HepG2 (cell line): ENCODE measurements around the gene SORL1-AS1.

Experiments used
- ATAC-seq: fragments of 200-7000 bp; cut with Tn5 transposase; 3 replicates; pipeline ENCODE4 v1.9.1; 2020; ENCODE audit warnings: mild to moderate bottlenecking, moderate library complexity
- BruUV-seq: library from RNA; stranded (reverse); fragments of 400-500 nt; replicated peaks from 2 replicates; lab custom pipeline; 2021; lab: Mats Ljungman, UMichigan
- CTCF ChIA-PET: fragments of 300-600 bp; formaldehyde crosslinking; extraction: SDS; loops from one replicate; lab custom pipeline; 2021; ENCODE audit warnings: low total read pairs, inconsistent platforms, low intra/inter-chr PET ratio; lab: Yijun Ruan, JAX
- POLR2A ChIA-PET: fragments of 350-600 bp; sonication (Branson Sonifier 250); formaldehyde crosslinking; loops from one replicate; lab custom pipeline; 2020; ENCODE audit warnings: antibody characterized with exemption, inconsistent platforms; lab: Yijun Ruan, JAX
- DNase-seq: peaks from one replicate; pipeline ENCODE4 v3.0.0-alpha.2; 2015; ENCODE audit warnings: low spot score
- FAIRE-seq: peaks from 3 replicates; lab custom pipeline; 2011; peaks lifted over from hg19 to GRCh38; lab: Jason Lieb, UNC
- H2AFZ ChIP-seq: one replicate; pipeline ENCODE4 v1.6.1; 2011; ENCODE audit warnings: low read length, inconsistent platforms
- H3K27ac ChIP-seq: fragments of 300-600 bp; 3 replicates; pipeline ENCODE4 v1.8.0; 2011; ENCODE audit warnings: mixed run types, mild to moderate bottlenecking, mixed read lengths, low read length, inconsistent platforms; ENCODE audit not compliant: insufficient read depth; ENCODE audit errors: extremely low read length
- H3K27me3 ChIP-seq, 2 experiments: fragments of 200-600 bp in 1 of 2; 2 replicates in 1 of 2; 3 replicates in 1 of 2; pipeline versions ENCODE4 v1.6.0 to v1.8.0; 2011; ENCODE audit warnings: low read length in 2 of 2, mild to moderate bottlenecking in 2 of 2, moderate library complexity in 2 of 2, inconsistent platforms in 1 of 2; ENCODE audit not compliant: insufficient read depth in 2 of 2, control insufficient read depth in 1 of 2
- H3K36me3 ChIP-seq, 2 experiments: fragments of 200-600 bp in 1 of 2; replicated peaks in 1 of 2; 2 replicates in 1 of 2; 3 replicates in 1 of 2; pipeline versions ENCODE4 v1.5.1 to v1.8.0; 2011; ENCODE audit warnings: low read length in 2 of 2, inconsistent platforms in 1 of 2; ENCODE audit not compliant: insufficient read depth in 2 of 2, control insufficient read depth in 1 of 2
- H3K4me1 ChIP-seq: 2 replicates; pipeline ENCODE4 v1.5.1; 2012; ENCODE audit warnings: low read length, inconsistent platforms; ENCODE audit not compliant: insufficient read depth
- H3K4me2 ChIP-seq: 2 replicates; pipeline ENCODE4 v1.6.0; 2011; ENCODE audit warnings: low read depth, low read length, inconsistent platforms
- H3K4me3 ChIP-seq, 3 experiments: fragments of 200-600 bp in 1 of 3; sonication (generic), shearing (Covaris generic) in 1 of 3; replicated peaks in 1 of 3; 2 replicates each; pipeline ENCODE4 v1.5.1; 2011 to 2016; ENCODE audit warnings: low read length in 3 of 3, inconsistent platforms in 2 of 3, low read depth in 2 of 3, mild to moderate bottlenecking in 2 of 3, control low read depth in 1 of 3, mixed read lengths in 1 of 3; ENCODE audit not compliant: insufficient read depth in 1 of 3
- H3K79me2 ChIP-seq: one replicate; pipeline ENCODE4 v1.6.1; 2011; ENCODE audit warnings: low read length, inconsistent platforms; ENCODE audit not compliant: insufficient read depth
- H3K9ac ChIP-seq: 2 replicates; pipeline ENCODE4 v1.6.0; 2011; ENCODE audit warnings: mild to moderate bottlenecking, low read depth, low read length, inconsistent platforms; ENCODE audit not compliant: insufficient read depth
- H3K9me3 ChIP-seq: 2 replicates; pipeline ENCODE4 v1.5.1; 2012; ENCODE audit warnings: mild to moderate bottlenecking, low read length
- H4K20me1 ChIP-seq: 2 replicates; pipeline ENCODE4 v1.6.0; 2011; ENCODE audit warnings: inconsistent platforms, mild to moderate bottlenecking, low read length, moderate library complexity; ENCODE audit not compliant: insufficient read depth
- CEBPB ChIP-seq: IDR thresholded peaks from 2 replicates; pipeline ENCODE4 v1.6.1; 2011; ENCODE audit warnings: low read depth, low read length, improper control_type of control experiment, borderline replicate concordance
- CHD2 ChIP-seq: IDR thresholded peaks from 2 replicates; pipeline ENCODE4 v1.6.1; 2011; ENCODE audit warnings: low read depth, low read length, improper control_type of control experiment
- FOXJ3 ChIP-seq: sonication (generic); formaldehyde crosslinking; IDR thresholded peaks from 2 replicates; pipeline ENCODE4 v1.4.0; 2020; ENCODE audit warnings: missing genetic modification reagents, mild to moderate bottlenecking, borderline replicate concordance
- FOXK1 ChIP-seq: sonication (generic); formaldehyde crosslinking; IDR thresholded peaks from 2 replicates; pipeline ENCODE4 v1.4.0; 2020; ENCODE audit warnings: low read depth, missing genetic modification reagents, borderline replicate concordance
- KLF11 ChIP-seq: IDR thresholded peaks from 2 replicates; pipeline ENCODE4 v1.6.1; 2016; ENCODE audit warnings: missing compliant biosample characterization
- NR1H2 ChIP-seq: sonication (generic); formaldehyde crosslinking; IDR thresholded peaks from 2 replicates; pipeline ENCODE4 v1.8.1; 2022; ENCODE audit warnings: low read depth, missing genetic modification reagents, borderline replicate concordance
- RFX5 ChIP-seq: IDR thresholded peaks from 2 replicates; pipeline ENCODE4 v1.6.1; 2011; ENCODE audit warnings: low read depth, low read length, improper control_type of control experiment
- TEAD2 ChIP-seq: sonication (generic); formaldehyde crosslinking; IDR thresholded peaks from 2 replicates; pipeline ENCODE4 v1.9.0; 2021; ENCODE audit warnings: missing genetic modification reagents
- ZBTB38 ChIP-seq: sonication (generic); formaldehyde crosslinking; IDR thresholded peaks from 2 replicates; pipeline ENCODE4 v1.5.1; 2020; ENCODE audit warnings: mild to moderate bottlenecking, missing genetic modification reagents
- ZBTB7A ChIP-seq: sonication (generic); formaldehyde crosslinking; IDR thresholded peaks from 2 replicates; pipeline ENCODE4 v1.8.0; 2022; ENCODE audit warnings: mild to moderate bottlenecking, missing genetic modification reagents
- ZNF20 ChIP-seq: sonication (generic); formaldehyde crosslinking; IDR thresholded peaks from 2 replicates; pipeline ENCODE4 v1.4.0; 2020; ENCODE audit warnings: mild to moderate bottlenecking, moderate library complexity, missing genetic modification reagents
- ZNF678 ChIP-seq: sonication (generic); formaldehyde crosslinking; IDR thresholded peaks from 2 replicates; pipeline ENCODE4 v1.4.0; 2020; ENCODE audit warnings: mild to moderate bottlenecking, missing genetic modification reagents
- ZNF75D ChIP-seq: sonication (generic); formaldehyde crosslinking; IDR thresholded peaks from 2 replicates; pipeline ENCODE4 v1.8.1; 2023; ENCODE audit warnings: missing genetic modification reagents, mild to moderate bottlenecking, borderline replicate concordance
- WGBS: methylation state at CpG from one replicate; pipeline ENCODE4 v1.1.6; 2017; ENCODE audit warnings: low lambda C conversion rate; 5-methylcytosine and 5-hydroxymethylcytosine counted together
- in situ Hi-C: cut with HindIII; loops from 2 replicates; pipeline ENCODE4 v1.10.0; 2017; ENCODE audit warnings: low pct_unique_long_range_greater_than_20kb; ENCODE audit not compliant: extremely low pct_ligation_motif_present
- intact Hi-C: fragments of 100-400 bp; cut with micrococcal nuclease; formaldehyde crosslinking; loops from one replicate; pipeline ENCODE4 v1.10.0; 2022; ENCODE audit not compliant: unreplicated experiment
- TF ChIP-seq, protein P1 (sequence below): sonication (generic); formaldehyde crosslinking; IDR thresholded peaks from 2 replicates; pipeline ENCODE4 v1.4.0; 2020; ENCODE audit warnings: missing genetic modification reagents, borderline replicate concordance
- TF ChIP-seq, protein P2 (sequence below): sonication (generic); formaldehyde crosslinking; conservative IDR thresholded peaks from 2 replicates; pipeline ENCODE4 v1.4.0; 2020; ENCODE audit warnings: missing genetic modification reagents
- TF ChIP-seq, protein P3 (sequence below): sonication (generic); formaldehyde crosslinking; IDR thresholded peaks from 2 replicates; pipeline ENCODE4 v1.4.0; 2020; ENCODE audit warnings: missing genetic modification reagents
- TF ChIP-seq, protein P4 (sequence below): sonication (generic); formaldehyde crosslinking; IDR thresholded peaks from 2 replicates; pipeline ENCODE4 v1.9.0; 2022; ENCODE audit warnings: missing genetic modification reagents, mild to moderate bottlenecking, borderline replicate concordance

The SORL1-AS1 gene

DNA sequence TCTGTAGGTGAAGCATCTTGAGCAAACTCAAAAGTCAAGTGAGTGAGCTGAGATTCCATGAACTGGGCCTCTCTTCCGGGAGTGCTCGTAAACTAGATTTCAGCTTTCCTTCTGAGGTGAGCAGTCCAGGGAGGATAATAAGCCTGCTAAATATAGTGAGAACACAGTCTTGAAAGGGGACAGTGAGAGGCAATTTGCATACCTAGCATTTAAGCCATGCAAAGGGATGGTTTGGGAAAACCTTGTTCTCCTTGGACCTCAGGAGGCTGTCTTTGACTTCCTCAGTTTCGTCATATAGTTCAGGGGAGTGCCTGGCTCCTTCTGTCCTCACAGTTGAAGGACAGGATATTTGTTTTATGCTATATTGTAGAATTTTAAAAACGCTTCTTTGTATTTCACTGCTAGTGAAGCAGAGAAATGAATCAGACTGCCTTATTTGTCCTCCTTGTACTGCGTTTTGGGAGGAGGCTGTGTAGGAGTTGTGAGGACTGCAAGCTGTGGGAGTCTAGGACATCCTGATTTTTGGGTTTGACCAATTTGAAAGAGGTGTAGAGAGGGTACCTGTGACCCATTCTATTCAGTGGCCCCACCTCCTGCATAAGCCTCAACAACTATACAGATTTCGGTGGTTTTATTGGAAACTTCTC lies 11.0 kb upstream of the SORL1-AS1 start:
- TF ChIP-seq ZNF678 (CRISPR knock-in tag) (no peak), FOXJ3 (CRISPR knock-in tag) (no peak), FOXK1 (no peak), ZNF75D (CRISPR knock-in tag) (no peak), NR1H2 (CRISPR knock-in tag) (no peak), ZBTB38 (CRISPR knock-in tag) (no peak), ZBTB7A (CRISPR knock-in tag) (no peak), CHD2 (no peak), RFX5 (no peak), TEAD2 (no peak), ZNF20 (CRISPR knock-in tag) (no peak), CEBPB (no peak), KLF11 (CRISPR knock-in tag) (no peak)
- TF ChIP-seq, protein P1, sequence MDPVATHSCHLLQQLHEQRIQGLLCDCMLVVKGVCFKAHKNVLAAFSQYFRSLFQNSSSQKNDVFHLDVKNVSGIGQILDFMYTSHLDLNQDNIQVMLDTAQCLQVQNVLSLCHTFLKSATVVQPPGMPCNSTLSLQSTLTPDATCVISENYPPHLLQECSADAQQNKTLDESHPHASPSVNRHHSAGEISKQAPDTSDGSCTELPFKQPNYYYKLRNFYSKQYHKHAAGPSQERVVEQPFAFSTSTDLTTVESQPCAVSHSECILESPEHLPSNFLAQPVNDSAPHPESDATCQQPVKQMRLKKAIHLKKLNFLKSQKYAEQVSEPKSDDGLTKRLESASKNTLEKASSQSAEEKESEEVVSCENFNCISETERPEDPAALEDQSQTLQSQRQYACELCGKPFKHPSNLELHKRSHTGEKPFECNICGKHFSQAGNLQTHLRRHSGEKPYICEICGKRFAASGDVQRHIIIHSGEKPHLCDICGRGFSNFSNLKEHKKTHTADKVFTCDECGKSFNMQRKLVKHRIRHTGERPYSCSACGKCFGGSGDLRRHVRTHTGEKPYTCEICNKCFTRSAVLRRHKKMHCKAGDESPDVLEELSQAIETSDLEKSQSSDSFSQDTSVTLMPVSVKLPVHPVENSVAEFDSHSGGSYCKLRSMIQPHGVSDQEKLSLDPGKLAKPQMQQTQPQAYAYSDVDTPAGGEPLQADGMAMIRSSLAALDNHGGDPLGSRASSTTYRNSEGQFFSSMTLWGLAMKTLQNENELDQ (CRISPR knock-in tag): no peak
- TF ChIP-seq, protein P2, sequence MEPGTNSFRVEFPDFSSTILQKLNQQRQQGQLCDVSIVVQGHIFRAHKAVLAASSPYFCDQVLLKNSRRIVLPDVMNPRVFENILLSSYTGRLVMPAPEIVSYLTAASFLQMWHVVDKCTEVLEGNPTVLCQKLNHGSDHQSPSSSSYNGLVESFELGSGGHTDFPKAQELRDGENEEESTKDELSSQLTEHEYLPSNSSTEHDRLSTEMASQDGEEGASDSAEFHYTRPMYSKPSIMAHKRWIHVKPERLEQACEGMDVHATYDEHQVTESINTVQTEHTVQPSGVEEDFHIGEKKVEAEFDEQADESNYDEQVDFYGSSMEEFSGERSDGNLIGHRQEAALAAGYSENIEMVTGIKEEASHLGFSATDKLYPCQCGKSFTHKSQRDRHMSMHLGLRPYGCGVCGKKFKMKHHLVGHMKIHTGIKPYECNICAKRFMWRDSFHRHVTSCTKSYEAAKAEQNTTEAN (CRISPR knock-in tag): no peak
- TF ChIP-seq, protein P3, sequence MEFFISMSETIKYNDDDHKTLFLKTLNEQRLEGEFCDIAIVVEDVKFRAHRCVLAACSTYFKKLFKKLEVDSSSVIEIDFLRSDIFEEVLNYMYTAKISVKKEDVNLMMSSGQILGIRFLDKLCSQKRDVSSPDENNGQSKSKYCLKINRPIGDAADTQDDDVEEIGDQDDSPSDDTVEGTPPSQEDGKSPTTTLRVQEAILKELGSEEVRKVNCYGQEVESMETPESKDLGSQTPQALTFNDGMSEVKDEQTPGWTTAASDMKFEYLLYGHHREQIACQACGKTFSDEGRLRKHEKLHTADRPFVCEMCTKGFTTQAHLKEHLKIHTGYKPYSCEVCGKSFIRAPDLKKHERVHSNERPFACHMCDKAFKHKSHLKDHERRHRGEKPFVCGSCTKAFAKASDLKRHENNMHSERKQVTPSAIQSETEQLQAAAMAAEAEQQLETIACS: no peak
- TF ChIP-seq, protein P4, sequence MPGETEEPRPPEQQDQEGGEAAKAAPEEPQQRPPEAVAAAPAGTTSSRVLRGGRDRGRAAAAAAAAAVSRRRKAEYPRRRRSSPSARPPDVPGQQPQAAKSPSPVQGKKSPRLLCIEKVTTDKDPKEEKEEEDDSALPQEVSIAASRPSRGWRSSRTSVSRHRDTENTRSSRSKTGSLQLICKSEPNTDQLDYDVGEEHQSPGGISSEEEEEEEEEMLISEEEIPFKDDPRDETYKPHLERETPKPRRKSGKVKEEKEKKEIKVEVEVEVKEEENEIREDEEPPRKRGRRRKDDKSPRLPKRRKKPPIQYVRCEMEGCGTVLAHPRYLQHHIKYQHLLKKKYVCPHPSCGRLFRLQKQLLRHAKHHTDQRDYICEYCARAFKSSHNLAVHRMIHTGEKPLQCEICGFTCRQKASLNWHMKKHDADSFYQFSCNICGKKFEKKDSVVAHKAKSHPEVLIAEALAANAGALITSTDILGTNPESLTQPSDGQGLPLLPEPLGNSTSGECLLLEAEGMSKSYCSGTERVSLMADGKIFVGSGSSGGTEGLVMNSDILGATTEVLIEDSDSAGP (CRISPR knock-in tag): no peak
- TF ChIP-seq, all 625 proteins: peak for 0
- Histone ChIP-seq H3K36me3 (peaks cover 2 to 12% of the 10 kb centered on the region in 2 experiments; a peak in 4 of 5 replicates), H3K9me3 (no peaks in the 10 kb centered on the region), H4K20me1 (peaks cover 35% of the 10 kb centered on the region), H3K27ac (peak overlapping the region; percentile 6), H3K79me2 (peaks cover 89% of the 10 kb centered on the region), H3K4me1 (peaks cover 95% of the 10 kb centered on the region), H2AFZ (no peak overlapping the region), H3K4me3 (no peak overlapping the region), H3K27me3 (no peaks in the 10 kb centered on the region), H3K9ac (no peak overlapping the region), H3K4me2 (no peak overlapping the region)
- CTCF ChIA-PET: no interaction called here
- 95% methylated on average over 6 of the region's 6 CpGs for WGBS
- no TSS peak for BruUV-seq
- ATAC-seq: no peak
- POLR2A ChIA-PET: no interaction called here
- intact Hi-C loops: no loop called here
- in situ Hi-C loops: no loop called here
- FAIRE-seq: no peak
- no peak for DNase-seq
